GM11168 (cell line): ENCODE results near the gene ABCB7.

Experiments used
- in situ Hi-C: fragments of 300-500 bp; cut with MboI; formaldehyde crosslinking; loops from one replicate; pipeline ENCODE4 v1.12.0; 2022; ENCODE audit warnings: low sequenced_read_pairs; ENCODE audit not compliant: unreplicated experiment

ABCB7 gene

DNA sequence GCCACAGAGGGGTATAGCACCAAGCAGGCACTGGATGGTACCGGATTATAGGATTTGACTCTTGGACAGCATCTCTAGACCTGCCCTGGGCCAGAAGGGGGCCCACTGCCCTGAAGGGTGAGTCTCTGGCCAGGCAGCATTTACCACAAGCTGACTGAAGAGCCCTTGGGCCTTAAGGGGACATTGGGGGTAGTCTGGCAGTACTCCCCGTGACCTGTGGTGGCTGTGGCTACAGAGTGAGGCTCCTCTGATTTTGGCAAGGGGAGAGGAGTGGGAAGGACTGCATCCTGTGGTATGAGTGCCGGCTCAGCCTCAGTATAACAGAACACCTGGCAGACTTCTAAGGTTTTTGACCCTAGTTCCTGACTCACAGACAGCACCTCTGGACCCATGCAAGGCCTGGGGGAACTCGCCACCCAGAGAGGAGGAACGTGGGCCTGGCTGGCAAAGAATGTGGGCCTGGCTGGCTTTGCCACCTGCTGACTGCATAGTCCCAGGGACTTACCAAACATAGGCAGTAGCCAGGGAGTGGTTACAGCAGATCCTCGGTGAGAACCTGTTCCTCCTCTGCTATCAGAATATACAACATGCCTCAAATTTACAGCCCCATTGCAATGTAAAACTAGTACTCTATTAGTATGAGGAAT, 48.1 kb downstream of the ABCB7 start:
- in situ Hi-C loops: no loop called here

DNA sequence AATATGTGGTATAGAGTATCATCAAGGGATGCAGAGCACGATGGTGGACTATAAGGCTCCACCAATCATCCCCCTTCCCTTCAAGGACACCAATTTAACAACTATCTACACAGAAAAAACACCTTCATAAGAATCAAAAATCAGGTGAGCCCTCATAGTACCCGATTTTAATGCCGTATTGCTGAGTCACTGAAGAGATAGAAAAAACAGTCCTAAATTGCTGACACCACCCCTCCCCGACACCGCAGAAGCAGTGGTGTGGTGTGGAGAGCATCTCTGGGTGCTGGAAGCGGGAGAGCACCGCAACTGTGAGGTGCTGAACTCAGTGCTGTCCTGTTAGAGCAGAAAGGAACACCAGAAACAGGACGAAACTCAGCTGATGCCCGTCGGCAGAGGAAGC, 49.3 kb downstream of the ABCB7 start:
- in situ Hi-C loops: no loop called here

- in situ Hi-C loops: no loop called here
Observed at GRCh38 chrX:75096331-75096730, 59.8 kb downstream of the ABCB7 start.

GRCh38 chrX:75086731-75087195, 69.3 kb downstream of the ABCB7 start:
- in situ Hi-C loops: no loop called here

DNA sequence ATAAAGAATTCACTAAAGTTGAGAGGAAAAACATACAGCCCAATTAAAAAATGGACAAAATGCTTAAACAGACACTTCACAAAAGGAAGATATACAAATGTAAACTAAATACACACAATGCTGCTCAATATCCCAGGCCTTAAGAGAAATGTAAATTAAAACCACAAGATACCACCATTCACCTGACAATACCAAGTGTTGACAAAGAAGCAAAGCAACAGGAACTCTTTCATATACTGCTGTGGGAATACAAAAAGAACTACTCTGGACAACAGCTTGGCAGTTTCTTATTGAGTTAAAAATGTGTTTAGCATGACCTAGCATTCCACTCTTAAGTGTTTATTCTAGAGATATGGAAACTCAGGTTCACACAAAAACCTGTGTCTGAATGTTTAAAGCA, 71.3 kb downstream of the ABCB7 start:
- in situ Hi-C loops: no loop called here

DNA sequence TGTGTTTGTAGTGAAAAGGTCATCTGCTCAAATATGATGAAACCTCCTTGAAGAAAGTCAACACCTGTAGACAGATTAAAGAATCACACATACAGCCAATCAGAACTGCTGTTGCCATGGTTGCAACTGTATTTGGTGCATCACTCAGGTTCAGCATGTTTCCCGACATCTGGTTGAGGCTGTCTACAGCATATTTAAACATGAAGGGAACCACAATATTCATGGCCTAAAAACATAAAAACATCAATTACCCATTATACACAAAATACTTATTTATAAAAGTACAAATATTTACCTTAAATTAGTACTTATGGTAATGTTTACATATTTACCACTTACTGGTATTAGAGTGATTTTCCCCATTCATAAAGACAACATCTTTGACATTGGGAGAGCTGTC, 79.7 kb downstream of the ABCB7 start:
- in situ Hi-C loops: no loop called here

DNA sequence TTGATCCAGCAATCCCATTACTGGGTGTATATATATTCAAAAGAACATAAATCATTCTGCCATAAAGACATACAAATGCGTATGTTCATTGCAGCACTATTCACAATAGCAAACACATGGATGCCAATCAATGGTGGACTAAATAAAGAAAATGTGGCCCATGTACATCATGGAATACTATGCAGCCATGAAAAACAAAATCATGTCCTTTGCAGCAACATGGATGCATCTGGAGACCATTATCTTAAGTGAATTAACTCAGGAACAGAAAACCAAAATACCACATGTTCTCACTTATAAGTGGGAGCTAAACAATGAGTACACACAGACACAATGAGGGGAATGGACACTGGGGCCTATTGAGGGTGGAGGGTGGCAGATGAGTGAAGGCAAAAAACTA, 81.6 kb downstream of the ABCB7 start:
- in situ Hi-C loops: no loop called here

GRCh38 chrX:75071334-75071733, 84.7 kb downstream of the ABCB7 start:
- in situ Hi-C loops: no loop called here

GRCh38 chrX:75067931-75068330, 88.2 kb downstream of the ABCB7 start:
- in situ Hi-C loops: no loop called here

GRCh38 chrX:75061701-75062100, 94.4 kb downstream of the ABCB7 start:
- in situ Hi-C loops: no loop called here

GRCh38 chrX:75051047-75051446, 105.0 kb downstream of the ABCB7 start:
- in situ Hi-C loops: no loop called here

DNA sequence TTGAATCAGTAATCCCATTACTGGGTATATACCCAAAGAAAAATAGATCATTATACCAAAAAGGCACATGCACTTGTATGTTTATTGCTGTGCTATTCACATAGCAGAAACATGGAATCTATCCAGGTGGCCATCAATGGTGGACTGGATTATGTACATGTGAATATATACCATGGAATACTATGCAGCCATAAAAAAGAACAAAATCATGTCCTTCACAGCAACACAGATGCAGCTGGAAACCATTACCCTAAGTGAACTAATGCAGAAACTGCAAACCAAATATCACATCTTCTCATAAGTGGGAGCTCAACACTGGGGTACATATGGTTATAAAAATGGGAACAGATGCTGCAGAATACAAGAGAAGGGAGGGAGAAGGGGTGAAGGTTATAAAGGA, 110.7 kb downstream of the ABCB7 start:
- in situ Hi-C loops: loop anchor here (25.0 kb wide), 1 partner anchor 842 kb away; no protein-coding TSS in a partner anchor

DNA sequence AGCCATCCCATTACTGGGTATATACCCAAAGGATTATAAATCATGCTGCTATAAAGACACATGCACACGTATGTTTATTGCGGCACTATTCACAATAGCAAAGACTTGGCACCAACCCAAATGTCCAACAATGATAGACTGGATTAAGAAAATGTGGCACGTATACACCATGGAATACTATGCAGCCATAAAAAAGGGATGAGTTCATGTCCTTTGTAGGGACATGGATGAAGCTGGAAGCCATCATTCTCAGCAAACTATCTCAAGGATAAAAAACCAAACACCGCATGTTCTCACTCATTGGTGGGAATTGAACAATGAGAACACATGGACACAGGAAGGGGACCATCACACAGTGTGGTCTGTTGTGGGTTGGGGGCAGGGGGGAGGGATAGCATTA, 111.9 kb downstream of the ABCB7 start:
- in situ Hi-C loops: loop anchor here (25.0 kb wide), 1 partner anchor 843 kb away; no protein-coding TSS in a partner anchor

GRCh38 chrX:75038925-75039324, 117.2 kb downstream of the ABCB7 start:
- in situ Hi-C loops: loop anchor here (25.0 kb wide), 1 partner anchor 848 kb away; no protein-coding TSS in a partner anchor
